A549 (cell line): ENCODE measurements around the gene NUTF2.

Experiments
- BCL3 ChIP-seq: fragments of >200 bp; sonication (Bioruptor Twin); formaldehyde crosslinking; IDR thresholded peaks from 3 replicates; pipeline ENCODE4 v1.6.1; 2016
- CTCF ChIP-seq: fragments of >200 bp; sonication (Bioruptor Twin); formaldehyde crosslinking; IDR thresholded peaks from 3 replicates; pipeline ENCODE4 v1.5.1; 2016
- ELK1 ChIP-seq: fragments of 150-350 bp; IDR thresholded peaks from 2 replicates; pipeline ENCODE4 v1.6.1; 2014; ENCODE audit warnings: low read depth, mild to moderate bottlenecking, low read length
- JUN ChIP-seq, 2 experiments: fragments of >200 bp; sonication (Bioruptor Twin); formaldehyde crosslinking; IDR thresholded peaks; 2 replicates in 1 of 2; 3 replicates in 1 of 2; pipeline ENCODE4 v1.6.1; 2016 to 2017
- MAX ChIP-seq: IDR thresholded peaks from 2 replicates; pipeline ENCODE4 v1.6.1; 2012
- NR3C1 ChIP-seq: fragments of >200 bp; sonication (Bioruptor Twin); formaldehyde crosslinking; IDR thresholded peaks from 3 replicates; pipeline ENCODE4 v1.6.1; 2017
- POLR2AphosphoS2 ChIP-seq: conservative IDR thresholded peaks from 2 replicates; pipeline ENCODE4 v1.6.1; 2012; ENCODE audit warnings: low read length, improper control_type of control experiment, inconsistent platforms
- RARB ChIP-seq: fragments of 250-450 bp; sonication (Bioruptor Pico); IDR thresholded peaks from 2 replicates; pipeline ENCODE4 v1.8.0; 2021; ENCODE audit warnings: mild to moderate bottlenecking, moderate library complexity
- RCOR1 ChIP-seq: fragments of 150-350 bp; IDR thresholded peaks from 2 replicates; pipeline ENCODE4 v1.6.1; 2014; ENCODE audit warnings: antibody characterized with exemption, low read length, low read depth
- RFX5 ChIP-seq: fragments of 450-650 bp; IDR thresholded peaks from 2 replicates; pipeline ENCODE4 v1.7.1; 2014; ENCODE audit warnings: antibody characterized with exemption, mild to moderate bottlenecking, moderate library complexity

- no peak for TF ChIP-seq RCOR1
- no peak for TF ChIP-seq RARB (CRISPR knock-in tag)
- no peak for TF ChIP-seq POLR2AphosphoS2
- TF ChIP-seq CTCF: no peak
- peak in 1 of 2 experiments; percentile 45; a peak in 4 of 5 replicates for TF ChIP-seq JUN (IDR thresholded peaks at IDR 0.05)
- no peak for TF ChIP-seq MAX
- TF ChIP-seq ELK1: no peak
- TF ChIP-seq NR3C1: no peak
- no peak; the same call in 2 of the 3 replicates for TF ChIP-seq BCL3
- no peak for TF ChIP-seq RFX5
Measured at GRCh38 chr16:67847064-67847861, 530 bp downstream of the NUTF2 start, which contains the start of gene CENPT.
